GM13976 (cell line): Measurements from ENCODE around the gene SLC27A5.

Experiments used
- DNase-seq: peaks from one replicate; pipeline ENCODE4 v3.0.0; 2012; ENCODE audit warnings: low spot score
- CTCF ChIP-seq: IDR thresholded peaks from 2 replicates; pipeline ENCODE4 v1.5.1; 2012; ENCODE audit warnings: borderline replicate concordance, mild to moderate bottlenecking; ENCODE audit not compliant: insufficient read depth; ENCODE audit errors: extremely low read depth, missing control alignments, control extremely low read depth
- in situ Hi-C: fragments of 300-500 bp; cut with MboI; formaldehyde crosslinking; loops from one replicate; pipeline ENCODE4 v1.12.0; 2022; ENCODE audit warnings: low sequenced_read_pairs, mixed read lengths, inconsistent platforms; ENCODE audit not compliant: unreplicated experiment

The SLC27A5 gene

GRCh38 chr19:58519355-58520256, 7.8 kb upstream of the SLC27A5 start, which contains the start of gene ZBTB45:
Gene ZBTB45 (minus strand): TSS chr19:58519810. CDS start chr19:58517673, 2,137 bp downstream.
- peak; percentile 93 for TF ChIP-seq CTCF
- in situ Hi-C loops: no loop called here
- DNase-seq: peak; percentile 89

GRCh38 chr19:58519087-58519354, 7.2 kb upstream of the SLC27A5 start:
- in situ Hi-C loops: no loop called here
- peak; percentile 64 for DNase-seq
- TF ChIP-seq CTCF: peak; percentile 28

GRCh38 chr19:58518256-58519086, 6.7 kb upstream of the SLC27A5 start:
- TF ChIP-seq CTCF: no peak
- in situ Hi-C loops: no loop called here
- no peak for DNase-seq

- TF ChIP-seq CTCF: no peak
- DNase-seq: no peak
- in situ Hi-C loops: no loop called here
Observed at GRCh38 chr19:58516964-58517833, 5.4 kb upstream of the SLC27A5 start.

- no peak for TF ChIP-seq CTCF
- DNase-seq: no peak
- in situ Hi-C loops: no loop called here
Observed at GRCh38 chr19:58516246-58516836, 4.5 kb upstream of the SLC27A5 start.
